K562 (cell line): ENCODE measurements around the gene CTNNB1. TPM values are rescaled to one million over a fixed set of nuclear protein-coding genes. Genes with fewer than 3 reads are reported as not detected.

ENCODE experiments used
- ATAC-seq: fragments of 200-7000 bp; cut with Tn5 transposase; 3 replicates; pipeline ENCODE4 v1.9.1; 2020; ENCODE audit warnings: moderate library complexity
- BruUV-seq: library from RNA; stranded (reverse); fragments of 400-500 nt; replicated peaks from 2 replicates; lab custom pipeline; 2021; lab: Mats Ljungman, UMichigan
- CTCF ChIA-PET: fragments of 300-600 bp; formaldehyde crosslinking; extraction: SDS; loops from one replicate; lab custom pipeline; 2021; ENCODE audit warnings: low intra/inter-chr PET ratio; lab: Yijun Ruan, JAX
- POLR2A ChIA-PET: fragments of 300-600, 350-650 bp; sonication (Branson Sonifier 250); formaldehyde crosslinking; extraction: SDS; loops from one replicate; lab custom pipeline; 2021; ENCODE audit warnings: antibody characterized with exemption, inconsistent platforms; lab: Yijun Ruan, JAX
- DNase-seq, 4 experiments: peaks; one replicate each; pipeline versions ENCODE4 v3.0.0 to v3.0.0-alpha.2; 2011 to 2018; ENCODE audit warnings: low spot score in 3 of 4, mixed read lengths in 3 of 4; ENCODE audit errors: extremely low read depth in 1 of 4
- FAIRE-seq: peaks from 2 replicates; lab custom pipeline; 2011; peaks lifted over from hg19 to GRCh38; lab: Jason Lieb, UNC
- H2AFZ ChIP-seq: 2 replicates; pipeline ENCODE4 v1.6.0; 2011; ENCODE audit warnings: low read depth, low read length, control low read depth, inconsistent platforms
- H3K27ac ChIP-seq: fragments of 200-600 bp; 3 replicates; pipeline ENCODE4 v1.8.0; 2011; ENCODE audit warnings: low read depth, mild to moderate bottlenecking, control low read depth, inconsistent platforms, low read length, moderate library complexity, mixed read lengths; ENCODE audit errors: extremely low read depth
- H3K27me3 ChIP-seq, 2 experiments: fragments of 300-600 bp in 1 of 2; 2 replicates in 1 of 2; 3 replicates in 1 of 2; pipeline versions ENCODE4 v1.6.0 to v1.8.0; 2011; ENCODE audit warnings: inconsistent platforms in 2 of 2, low read length in 2 of 2, mild to moderate bottlenecking in 1 of 2, mixed read lengths in 1 of 2, moderate library complexity in 1 of 2; ENCODE audit not compliant: control insufficient read depth in 2 of 2, insufficient read depth in 2 of 2
- H3K36me3 ChIP-seq: fragments of 300-600 bp; 3 replicates; pipeline ENCODE4 v1.8.0; 2011; ENCODE audit warnings: mild to moderate bottlenecking, low read length, inconsistent platforms; ENCODE audit not compliant: control insufficient read depth, insufficient read depth
- H3K4me1 ChIP-seq, 2 experiments: fragments of 200-600 bp in 1 of 2; replicated peaks in 1 of 2; 2 replicates in 1 of 2; 3 replicates in 1 of 2; pipeline versions ENCODE4 v1.5.1 to v1.8.0; 2011; ENCODE audit warnings: inconsistent platforms in 2 of 2, low read length in 2 of 2, mild to moderate bottlenecking in 1 of 2, mixed read lengths in 1 of 2, moderate library complexity in 1 of 2; ENCODE audit not compliant: control insufficient read depth in 2 of 2, insufficient read depth in 2 of 2
- H3K4me2 ChIP-seq: 2 replicates; pipeline ENCODE4 v1.6.1; 2011; ENCODE audit warnings: low read length, control low read depth, inconsistent platforms, mixed read lengths; ENCODE audit not compliant: insufficient read depth
- H3K4me3 ChIP-seq: fragments of 200-600 bp; sonication (generic), shearing (Covaris generic); 2 replicates; pipeline ENCODE4 v1.5.1; 2016; ENCODE audit warnings: control low read depth, inconsistent platforms
- H3K79me2 ChIP-seq: fragments of 200-600 bp; 3 replicates; pipeline ENCODE4 v1.8.0; 2011; ENCODE audit warnings: low read length, inconsistent platforms; ENCODE audit not compliant: control insufficient read depth, insufficient read depth
- H3K9ac ChIP-seq, 2 experiments: 2 replicates each; pipeline versions ENCODE4 v1.6.0 to v1.6.1; 2011; ENCODE audit warnings: low read depth in 2 of 2, low read length in 2 of 2, control low read depth in 1 of 2, inconsistent platforms in 1 of 2, mild to moderate bottlenecking in 1 of 2, mixed read lengths in 1 of 2; ENCODE audit not compliant: insufficient read depth in 1 of 2
- H3K9me1 ChIP-seq: one replicate; pipeline ENCODE4 v1.6.0; 2011; ENCODE audit warnings: inconsistent platforms, mild to moderate bottlenecking, low read length, moderate library complexity; ENCODE audit not compliant: control insufficient read depth, insufficient read depth
- H3K9me3 ChIP-seq: replicated peaks from 2 replicates; pipeline ENCODE4 v1.5.1; 2011; ENCODE audit warnings: low read depth, low read length, inconsistent platforms; ENCODE audit not compliant: control insufficient read depth, insufficient read depth
- H4K20me1 ChIP-seq: replicated peaks from 2 replicates; pipeline ENCODE4 v1.6.1; 2011; ENCODE audit warnings: low read length, inconsistent platforms, mixed read lengths; ENCODE audit not compliant: control insufficient read depth, insufficient read depth
- BMI1 ChIP-seq: fragments of 150-350 bp; IDR thresholded peaks from 2 replicates; pipeline ENCODE4 v1.6.1; 2014; ENCODE audit warnings: low read length
- CBX3 ChIP-seq, 2 experiments: IDR thresholded peaks; 1 replicate in 1 of 2; 2 replicates in 1 of 2; pipeline ENCODE4 v1.6.1; 2012; ENCODE audit warnings: inconsistent platforms in 2 of 2, low read length in 2 of 2, borderline replicate concordance in 1 of 2, control low read depth in 1 of 2
- CBX8 ChIP-seq: fragments of 200-600 bp; sonication (generic); IDR thresholded peaks from 2 replicates; pipeline ENCODE4 v1.6.1; 2012; ENCODE audit warnings: borderline replicate concordance, mixed run types, low read depth, mild to moderate bottlenecking, moderate library complexity, mixed read lengths, low read length, control low read depth, inconsistent platforms; ENCODE audit not compliant: poor library complexity, severe bottlenecking; ENCODE audit errors: extremely low read depth
- ELF2 ChIP-seq: fragments of 250-450 bp; sonication (Bioruptor Pico); IDR thresholded peaks from 2 replicates; pipeline ENCODE4 v1.5.0; 2021; ENCODE audit warnings: mild to moderate bottlenecking
- KLF16 ChIP-seq: IDR thresholded peaks from 2 replicates; pipeline ENCODE4 v1.6.1; 2016; ENCODE audit warnings: antibody characterized with exemption
- POLR3A ChIP-seq: IDR thresholded peaks from 2 replicates; pipeline ENCODE4 v1.6.1; 2011; ENCODE audit warnings: borderline replicate concordance, mild to moderate bottlenecking, moderate library complexity; ENCODE audit not compliant: insufficient read length, insufficient read depth; ENCODE audit errors: extremely low read depth
- ZNF263 ChIP-seq: sonication (generic); formaldehyde crosslinking; IDR thresholded peaks from 2 replicates; pipeline ENCODE4 v1.8.0; 2022; ENCODE audit warnings: mild to moderate bottlenecking, missing genetic modification reagents, borderline replicate concordance
- ZNF384 ChIP-seq: IDR thresholded peaks from 2 replicates; pipeline ENCODE4 v1.6.1; 2012; ENCODE audit warnings: low read depth, low read length, improper control_type of control experiment
- ZNF699 ChIP-seq: fragments of 250-450 bp; sonication (Bioruptor Pico); IDR thresholded peaks from 2 replicates; pipeline ENCODE4 v1.8.0; 2021; ENCODE audit warnings: mild to moderate bottlenecking, moderate library complexity; ENCODE audit not compliant: insufficient replicate concordance
- WGBS: fragments of 100-300 bp; shearing (Covaris generic); methylation state at CpG from one replicate; pipeline ENCODE4 v1.1.6; 2016; ENCODE audit warnings: low coverage, mixed read lengths; ENCODE audit not compliant: insufficient coverage; ENCODE audit errors: missing lambda C conversion rate; 5-methylcytosine and 5-hydroxymethylcytosine counted together
- in situ Hi-C: fragments of 300-500 bp; cut with MboI; formaldehyde crosslinking; loops from 4 replicates; pipeline ENCODE4 v1.15.0; 2018; ENCODE audit warnings: inconsistent platforms, mixed read lengths
- intact Hi-C: fragments of 100-400 bp; cut with micrococcal nuclease; formaldehyde crosslinking; loops from 2 replicates; pipeline ENCODE4 v1.14.2; 2022
- polyA plus RNA-seq, 8 experiments: library from polyadenylated mRNA; depleted of rRNA in 4 of 8; stranded (reverse) in 5 of 8; unstranded in 3 of 8; fragments of >200 nt; fragmentation: Nextera tagmentation in 2 of 8; fragmentation: Illumina TruSeq in 1 of 8; extraction: Ambion mirVana in 2 of 8; extraction: Trizol in 1 of 8; gene quantifications; 2 replicates each; pipeline versions ENCODE4 v1.2.1 to v1.2.3, GENCODE V29; 2011 to 2014; ENCODE audit warnings: inconsistent platforms in 1 of 8, missing spikeins in 1 of 8
- total RNA-seq, 7 experiments: library from RNA; depleted of rRNA in 6 of 7; stranded (reverse); fragments of >200 nt in 6 of 7; fragmentation: Illumina TruSeq in 2 of 7; extraction: Trizol in 2 of 7; gene quantifications; 2 replicates each; pipeline versions ENCODE4 v1.2.1 to v1.2.3, GENCODE V29; 2011 to 2021; ENCODE audit warnings: low replicate concordance in 1 of 7

Gene CTNNB1
- total and polyA plus RNA-seq, 9 of the 15 experiments (the other 6 are each of a cell fraction or from before 2014, with no cell fraction given): 44.3 to 193 (median 154) TPM

DNA sequence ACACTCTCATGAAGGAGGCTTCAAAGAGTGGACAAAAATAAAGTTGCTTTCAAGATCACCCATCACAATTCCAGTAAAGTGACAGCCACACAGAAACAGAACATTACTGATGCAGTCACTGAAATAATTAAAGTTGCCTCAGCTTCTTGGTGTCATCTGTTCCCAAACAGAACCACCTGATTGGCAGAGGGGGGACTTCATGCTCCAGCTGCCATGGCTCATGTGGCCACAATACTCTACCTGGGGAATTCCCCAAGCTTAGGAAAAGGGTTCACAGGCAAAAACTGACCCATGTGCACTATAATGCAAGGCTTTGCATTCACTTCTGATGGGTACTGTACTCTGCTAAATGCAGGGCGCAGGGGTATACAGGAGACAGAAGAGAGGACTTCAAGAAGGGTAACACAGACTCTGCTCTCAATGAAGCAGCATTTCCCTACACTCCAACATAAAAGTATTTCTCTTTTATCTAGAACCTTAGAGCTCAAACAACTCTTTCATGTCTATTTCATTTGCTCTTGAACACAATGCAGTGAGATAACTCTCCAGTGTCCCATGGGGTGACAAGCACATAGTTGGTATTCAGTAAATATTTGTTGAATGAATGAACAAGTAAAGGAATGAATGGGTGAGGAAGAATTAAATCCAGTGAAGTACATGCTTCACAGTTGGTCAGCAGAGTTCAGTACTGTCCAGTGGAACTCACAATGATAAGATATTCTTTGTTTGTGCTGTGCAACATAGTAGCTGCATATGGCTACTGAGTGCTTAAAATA, 8.6 kb upstream of the CTNNB1 start:
- ATAC-seq: peak; percentile 20; the same call in 1 of the 3 replicates
- intact Hi-C loops: no loop called here
- CTCF ChIA-PET: no interaction called here

DNA sequence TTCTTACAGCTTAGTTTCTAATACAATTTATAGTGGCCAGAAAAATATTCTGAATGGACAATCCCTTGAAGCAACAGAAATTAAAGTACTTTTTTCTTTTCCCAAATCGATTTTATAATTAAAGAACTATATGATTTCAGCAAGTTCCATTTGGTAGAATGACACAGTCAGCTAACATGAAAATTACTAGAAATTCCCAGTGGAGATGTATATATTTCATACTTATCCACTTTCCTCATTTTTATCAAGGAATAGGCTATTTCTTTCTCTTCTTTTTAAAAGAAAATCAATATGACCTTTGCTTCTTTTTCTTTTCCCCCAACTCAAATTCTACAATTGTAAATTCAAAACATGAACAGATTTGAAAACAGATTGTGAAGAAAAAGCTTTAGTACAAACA, 6.4 kb upstream of the CTNNB1 start:
- Histone ChIP-seq H3K9me1 (no peaks in the 10 kb centered on the region), H3K36me3 (no peaks in the 10 kb centered on the region), H2AFZ (no peak overlapping the region), H3K9ac (no peak overlapping the region), H3K27ac (no peak overlapping the region), H4K20me1 (no peaks in the 10 kb centered on the region), H3K4me3 (no peak overlapping the region), H3K4me2 (no peak overlapping the region), H3K79me2 (no peaks in the 10 kb centered on the region), H3K27me3 (peaks cover 16 to 31% of the 10 kb centered on the region in 2 experiments; a peak in 4 of 5 replicates), H3K4me1 (peaks cover 0 to 3% of the 10 kb centered on the region in 2 experiments; a peak in 2 of 5 replicates), H3K9me3 (no peaks in the 10 kb centered on the region)
- WGBS: 0% methylated on average over 1 of the region's 1 CpG
- in situ Hi-C loops: no loop called here
- intact Hi-C loops: no loop called here
- no peak for DNase-seq
- no TSS peak for BruUV-seq
- POLR2A ChIA-PET: interaction anchor here (0.7 kb wide), 1 partner anchor 15 kb away, joined by 3 read pairs; no protein-coding TSS in a partner anchor
- FAIRE-seq: no peak
- ATAC-seq: no peak
- TF ChIP-seq CBX8 (peak; percentile 52), BMI1 (peak; percentile 23; the same call in 1 of the 2 replicates), ZNF263 (no peak)
- CTCF ChIA-PET: no interaction called here

More for the DNA sequence above, 8.6 kb upstream of the CTNNB1 start:
- FAIRE-seq (no peak), DNase-seq (no peak)
- H3K79me2 ChIP-seq: no peaks in the 10 kb centered on the region
- H3K9ac ChIP-seq: no peak overlapping the region
- no peak for TF ChIP-seq CBX3 (IDR thresholded peaks at IDR 0.05; ENCODE audit: borderline replicate concordance in 1 of 2, low read length in 2 of 2)
- TF ChIP-seq ZNF384: no peak
- TF ChIP-seq ZNF699: no peak
- TF ChIP-seq KLF16: no peak
- TF ChIP-seq POLR3A: no peak
- TF ChIP-seq ELF2 (CRISPR knock-in tag): no peak
- no peak overlapping the region for H3K4me2 ChIP-seq
- H2AFZ ChIP-seq: no peak overlapping the region
- H3K9me3 ChIP-seq: no peaks in the 10 kb centered on the region
- H4K20me1 ChIP-seq: no peaks in the 10 kb centered on the region
- no peaks in the 10 kb centered on the region for H3K36me3 ChIP-seq
- POLR2A ChIA-PET: interaction anchor here (1.2 to 2.3 kb wide), 3 partner anchors 9 to 14 kb away, joined by 3 to 24 read pairs (median 4); partner anchors contain the start of gene CTNNB1
- no TSS peak for BruUV-seq
- no peak overlapping the region for H3K27ac ChIP-seq
- in situ Hi-C loops: no loop called here
- peaks cover 0 to 1% of the 10 kb centered on the region in 2 experiments; a peak in 1 of 5 replicates for H3K4me1 ChIP-seq
- H3K27me3 ChIP-seq: peaks cover 11 to 15% of the 10 kb centered on the region in 2 experiments; a peak in 2 of 5 replicates
- 0% methylated on average over 1 of the region's 1 CpG for WGBS
- H3K4me3 ChIP-seq: no peak overlapping the region
- H3K9me1 ChIP-seq: no peaks in the 10 kb centered on the region
